GM10248 (cell line): ENCODE data around the gene IFRD1.

Source experiments
- CTCF ChIA-PET: fragments of 300-600 bp; sonication (Branson Sonifier 250); formaldehyde crosslinking; extraction: SDS; loops from one replicate; lab custom pipeline; 2021; ENCODE audit warnings: antibody characterized with exemption; lab: Yijun Ruan, JAX
- POLR2A ChIA-PET: fragments of 350-650 bp; sonication (Branson Sonifier 250); formaldehyde crosslinking; extraction: SDS; loops from one replicate; lab custom pipeline; 2020; ENCODE audit warnings: antibody characterized with exemption; lab: Yijun Ruan, JAX
- DNase-seq: peaks from one replicate; pipeline ENCODE4 v3.0.0; 2012; ENCODE audit errors: extremely low spot score
- CTCF ChIP-seq: IDR thresholded peaks from 2 replicates; pipeline ENCODE4 v1.5.1; 2012; ENCODE audit warnings: mild to moderate bottlenecking, low read depth; ENCODE audit errors: extremely low read depth, missing control alignments, control extremely low read depth

Gene IFRD1

GRCh38 chr7:112470194-112470593, 19.9 kb downstream of the IFRD1 start:
- DNase-seq: no peak
- ChIA-PET CTCF (interaction anchor here (1.8 to 2.2 kb wide), 2 partner anchors 11 to 13 kb away, joined by 4 to 7 read pairs; no protein-coding TSS in a partner anchor), POLR2A (interaction anchor here (3.2 kb wide), 1 partner anchor 20 kb away, joined by 16 read pairs; the partner anchor contains the start of gene IFRD1)
- no peak for TF ChIP-seq CTCF

- CTCF ChIA-PET: interaction anchor here (0.8 to 1.3 kb wide), 2 partner anchors 9 to 18 kb away, joined by 3 to 5 read pairs; no protein-coding TSS in a partner anchor
- POLR2A ChIA-PET: interaction anchor here (1.7 kb wide), 1 partner anchor 26 kb away, joined by 3 read pairs; the partner anchor contains the start of gene IFRD1
- TF ChIP-seq CTCF: no peak
These were observed 26.3 kb downstream of the IFRD1 start for GRCh38 chr7:112476390-112477052.

GRCh38 chr7:112481121-112481736, 31.0 kb downstream of the IFRD1 start:
- no peak for TF ChIP-seq CTCF
- no peak for DNase-seq
- ChIA-PET CTCF (interaction anchor here (1.1 to 2.4 kb wide), 7 partner anchors 9 to 418 kb away, joined by 3 to 14 read pairs (median 4); no protein-coding TSS in a partner anchor), POLR2A (interaction anchor here (1.1 to 2.8 kb wide), 3 partner anchors 22 to 31 kb away, joined by 3 to 9 read pairs (median 5); partner anchors contain the start of gene IFRD1)

More at GRCh38 chr7:112476390-112477052, 26.3 kb downstream of the IFRD1 start:
- DNase-seq: no peak

- POLR2A ChIA-PET: interaction anchor here (2.8 kb wide), 1 partner anchor 32 kb away, joined by 9 read pairs; the partner anchor contains the start of gene IFRD1
- no peak for DNase-seq
- CTCF ChIA-PET: interaction anchor here (1.1 to 2.4 kb wide), 5 partner anchors 11 to 35 kb away, joined by 3 to 14 read pairs (median 4); no protein-coding TSS in a partner anchor
- TF ChIP-seq CTCF: no peak
These were observed 31.8 kb downstream of the IFRD1 start for GRCh38 chr7:112481833-112482670.

GRCh38 chr7:112484671-112485167, 34.5 kb downstream of the IFRD1 start:
- POLR2A ChIA-PET: no interaction called here

More at GRCh38 chr7:112484671-112485167, 34.5 kb downstream of the IFRD1 start:
- DNase-seq: no peak
- CTCF ChIA-PET: interaction anchor here (1.4 to 2.0 kb wide), 3 partner anchors 9 to 65 kb away, joined by 4 to 9 read pairs (median 5); no protein-coding TSS in a partner anchor
- TF ChIP-seq CTCF: no peak
